ENCODE results near the gene EPHA4.
A peak's percentile ranks its signal among the peaks of the same experiment; 100 is the strongest.

The EPHA4 gene

DNA sequence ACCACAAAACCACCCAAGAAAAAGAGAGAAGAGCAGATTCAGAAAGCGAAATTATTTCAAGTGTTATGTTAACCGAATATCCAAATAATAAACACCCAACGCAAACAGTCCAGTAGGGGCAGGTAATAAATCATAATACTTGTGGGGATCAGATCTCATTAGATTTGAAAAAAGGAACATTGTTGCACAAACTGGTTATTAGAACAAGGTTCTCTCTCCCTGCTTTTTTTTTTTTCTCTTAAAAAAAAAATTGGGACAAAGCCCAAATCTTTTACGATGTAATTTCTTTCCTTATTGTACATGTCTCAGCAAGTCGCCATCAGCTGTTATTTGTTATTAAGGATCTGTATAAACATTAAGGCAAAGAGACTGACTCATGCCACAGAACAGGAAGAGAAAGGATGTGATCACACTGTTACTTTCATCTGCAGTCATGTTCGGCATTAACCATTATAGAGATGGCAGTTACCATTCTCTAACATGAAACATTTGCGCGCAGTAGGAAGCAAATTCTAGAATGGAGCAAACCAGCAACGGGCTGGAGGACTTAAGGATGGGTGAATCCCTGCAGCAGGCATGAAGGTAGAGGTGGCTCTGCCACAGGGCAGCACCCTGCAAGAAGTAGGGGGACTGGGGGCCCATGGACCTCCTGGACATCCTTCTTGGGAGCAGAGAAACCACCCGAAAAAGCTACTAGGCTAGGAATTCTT lies 42.0 kb downstream of the EPHA4 start:
- ChIA-PET CTCF (interaction anchor here (0.7 to 0.9 kb wide), 2 partner anchors 9 to 101 kb away, joined by 4 read pairs; no protein-coding TSS in a partner anchor), POLR2A (no interaction called here)
- peaks cover 0 to 3% (median 0%) of the 10 kb centered on the region in 4 experiments for H3K4me1 ChIP-seq (ENCODE audit: control extremely low read depth in 1 of 4, control insufficient read depth in 4 of 4, insufficient read depth in 4 of 4, low read length in 3 of 4)
- DNase-seq, result peak in 1 of 3 donors; percentile 25
- no peak overlapping the region for H3K4me3 ChIP-seq (ENCODE audit: control insufficient read depth in 1 of 7, extremely low read depth in 1 of 7, insufficient read depth in 4 of 7, low read depth in 2 of 7, low read length in 6 of 7)
- no peak overlapping the region for H3K27ac ChIP-seq (ENCODE audit: insufficient read depth in 1 of 2, low read depth in 1 of 2, low read length in 2 of 2, poor library complexity in 1 of 2, severe bottlenecking in 2 of 2)
- H3K36me3 ChIP-seq (ENCODE audit: control insufficient read depth in 4 of 4, insufficient read depth in 4 of 4, low read length in 3 of 4), result no peaks in the 10 kb centered on the region
- no peaks in the 10 kb centered on the region for H3K27me3 ChIP-seq (replicated peaks in 2 of 5; ENCODE audit: control insufficient read depth in 4 of 5, insufficient read depth in 5 of 5, low read length in 4 of 5)
- WGBS (ENCODE audit: insufficient coverage), result 100% methylated on average over 3 of the region's 10 CpGs
- no peaks in the 10 kb centered on the region for H3K9me3 ChIP-seq (ENCODE audit: control extremely low read depth in 1 of 5, control insufficient read depth in 4 of 5, insufficient read depth in 2 of 5, low read depth in 1 of 5, low read length in 4 of 5)

DNA sequence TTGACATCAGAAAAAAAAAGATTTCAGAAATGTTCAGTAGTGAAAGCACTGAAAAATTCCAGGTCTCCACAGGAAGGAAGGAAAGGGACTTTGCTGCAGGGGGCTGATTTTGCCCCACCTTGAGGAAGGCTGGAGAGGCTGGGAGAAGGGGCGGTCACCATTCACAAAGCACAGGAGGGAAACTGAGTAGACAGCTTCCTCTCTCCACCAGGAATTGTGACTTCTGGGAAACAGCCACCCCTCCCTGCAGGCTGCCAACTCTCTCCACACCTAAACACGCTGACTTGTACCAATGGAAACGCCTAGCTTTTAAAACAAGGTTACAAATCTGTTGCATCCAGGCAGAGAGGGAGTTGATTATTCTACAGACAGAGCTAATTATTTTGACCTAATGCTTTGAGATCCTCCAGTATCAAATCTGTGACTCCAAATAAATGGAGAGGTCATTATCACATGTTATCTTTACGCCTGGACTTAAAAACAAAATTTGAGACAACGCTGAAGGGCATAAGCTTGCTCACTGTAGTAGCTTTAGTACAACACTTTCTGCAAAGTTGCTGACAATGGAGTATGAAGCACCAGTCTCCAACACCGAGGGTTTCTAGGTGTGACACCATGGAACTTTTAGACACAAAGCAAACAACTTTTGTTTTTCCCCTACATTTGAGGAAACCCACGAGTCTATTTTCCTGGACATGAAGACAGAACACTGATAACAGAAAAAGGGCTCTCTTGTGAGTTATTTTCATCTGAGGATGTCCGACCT lies 42.7 kb downstream of the EPHA4 start:
- CTCF ChIA-PET, result no interaction called here

DNA sequence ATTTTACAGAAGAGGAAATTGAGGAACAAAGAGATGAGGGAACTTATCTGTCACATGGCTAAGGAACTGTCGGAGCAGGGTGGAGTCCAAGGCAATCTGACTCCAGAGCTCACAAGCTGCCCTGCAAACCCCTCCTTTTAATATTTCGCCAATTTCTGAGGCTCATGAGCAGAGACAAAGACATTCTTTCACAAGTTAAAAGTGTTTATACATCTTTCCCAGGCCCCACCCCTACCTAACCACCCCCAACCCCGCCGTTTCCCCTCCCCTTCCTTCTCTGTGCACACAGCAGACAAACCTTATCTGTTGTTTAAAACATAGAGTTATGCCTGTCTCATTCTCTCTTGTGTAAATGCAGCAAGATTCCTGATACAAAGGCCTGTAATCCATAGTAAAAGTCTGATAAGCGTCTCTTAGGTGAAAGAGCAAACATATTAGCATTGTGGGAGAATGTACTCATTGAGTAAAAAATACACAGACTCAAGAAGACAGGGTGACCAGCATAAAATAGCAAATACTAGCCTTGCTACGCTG lies 44.3 kb downstream of the EPHA4 start:
- Histone ChIP-seq H3K4me3 (ENCODE audit: control insufficient read depth in 1 of 7, extremely low read depth in 1 of 7, insufficient read depth in 4 of 7, low read depth in 2 of 7, low read length in 6 of 7) (no peak overlapping the region), H3K27ac (ENCODE audit: insufficient read depth in 1 of 2, low read depth in 1 of 2, low read length in 2 of 2, poor library complexity in 1 of 2, severe bottlenecking in 2 of 2) (no peak overlapping the region), H3K27me3 (replicated peaks in 2 of 5; ENCODE audit: control insufficient read depth in 4 of 5, insufficient read depth in 5 of 5, low read length in 4 of 5) (no peaks in the 10 kb centered on the region), H3K4me1 (ENCODE audit: control extremely low read depth in 1 of 4, control insufficient read depth in 4 of 4, insufficient read depth in 4 of 4, low read length in 3 of 4) (peaks cover 0 to 3% (median 0%) of the 10 kb centered on the region in 4 experiments), H3K36me3 (ENCODE audit: control insufficient read depth in 4 of 4, insufficient read depth in 4 of 4, low read length in 3 of 4) (no peaks in the 10 kb centered on the region), H3K9me3 (ENCODE audit: control extremely low read depth in 1 of 5, control insufficient read depth in 4 of 5, insufficient read depth in 2 of 5, low read depth in 1 of 5, low read length in 4 of 5) (no peaks in the 10 kb centered on the region)
- ChIA-PET POLR2A (no interaction called here), CTCF (interaction anchor here (0.6 kb wide), 1 partner anchor 28 kb away, joined by 4 read pairs; no protein-coding TSS in a partner anchor)
- DNase-seq, result peak in 1 of 3 donors; percentile 6
- WGBS (ENCODE audit: insufficient coverage), result 100% methylated on average over 2 of the region's 6 CpGs

More for the DNA sequence above, 42.7 kb downstream of the EPHA4 start:
- 95% methylated on average over 4 of the region's 8 CpGs for WGBS (ENCODE audit: insufficient coverage)
- no peaks in the 10 kb centered on the region for H3K36me3 ChIP-seq (ENCODE audit: control insufficient read depth in 4 of 4, insufficient read depth in 4 of 4, low read length in 3 of 4)
- no peaks in the 10 kb centered on the region for H3K9me3 ChIP-seq (ENCODE audit: control extremely low read depth in 1 of 5, control insufficient read depth in 4 of 5, insufficient read depth in 2 of 5, low read depth in 1 of 5, low read length in 4 of 5)
- no peak overlapping the region for H3K4me3 ChIP-seq (ENCODE audit: control insufficient read depth in 1 of 7, extremely low read depth in 1 of 7, insufficient read depth in 4 of 7, low read depth in 2 of 7, low read length in 6 of 7)
- POLR2A ChIA-PET, result no interaction called here
- H3K27me3 ChIP-seq (replicated peaks in 2 of 5; ENCODE audit: control insufficient read depth in 4 of 5, insufficient read depth in 5 of 5, low read length in 4 of 5), result no peaks in the 10 kb centered on the region
- H3K27ac ChIP-seq (ENCODE audit: insufficient read depth in 1 of 2, low read depth in 1 of 2, low read length in 2 of 2, poor library complexity in 1 of 2, severe bottlenecking in 2 of 2), result no peak overlapping the region
- peaks cover 0 to 3% (median 0%) of the 10 kb centered on the region in 4 experiments for H3K4me1 ChIP-seq (ENCODE audit: control extremely low read depth in 1 of 4, control insufficient read depth in 4 of 4, insufficient read depth in 4 of 4, low read length in 3 of 4)
- DNase-seq, result no peak

DNA sequence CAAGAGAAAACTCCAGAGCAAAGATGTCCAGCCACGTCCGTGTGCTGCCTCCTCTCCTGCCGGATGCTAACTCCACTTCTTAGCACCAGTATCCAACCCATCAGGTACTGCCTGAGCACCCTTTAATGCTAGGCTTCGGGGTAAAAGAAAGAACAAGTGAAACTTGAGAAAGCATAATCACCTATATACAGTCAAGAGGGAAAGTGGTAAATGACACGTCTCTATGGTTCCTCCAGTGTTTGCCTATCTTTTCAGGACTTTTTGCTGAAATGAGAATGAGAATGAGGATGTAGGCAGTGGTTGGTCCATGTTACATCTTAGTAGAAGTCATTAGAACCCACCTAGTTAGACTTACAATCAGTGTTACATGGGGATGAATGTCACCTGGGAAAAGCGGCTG lies 47.9 kb downstream of the EPHA4 start:
- ChIA-PET POLR2A (no interaction called here), CTCF (no interaction called here)
- Histone ChIP-seq H3K27me3 (replicated peaks in 2 of 5; ENCODE audit: control insufficient read depth in 4 of 5, insufficient read depth in 5 of 5, low read length in 4 of 5) (no peaks in the 10 kb centered on the region), H3K27ac (ENCODE audit: insufficient read depth in 1 of 2, low read depth in 1 of 2, low read length in 2 of 2, poor library complexity in 1 of 2, severe bottlenecking in 2 of 2) (no peak overlapping the region), H3K9me3 (ENCODE audit: control extremely low read depth in 1 of 5, control insufficient read depth in 4 of 5, insufficient read depth in 2 of 5, low read depth in 1 of 5, low read length in 4 of 5) (no peaks in the 10 kb centered on the region), H3K4me3 (ENCODE audit: control insufficient read depth in 1 of 7, extremely low read depth in 1 of 7, insufficient read depth in 4 of 7, low read depth in 2 of 7, low read length in 6 of 7) (no peak overlapping the region), H3K36me3 (ENCODE audit: control insufficient read depth in 4 of 4, insufficient read depth in 4 of 4, low read length in 3 of 4) (no peaks in the 10 kb centered on the region), H3K4me1 (ENCODE audit: control extremely low read depth in 1 of 4, control insufficient read depth in 4 of 4, insufficient read depth in 4 of 4, low read length in 3 of 4) (peaks cover 10 to 25% (median 17%) of the 10 kb centered on the region in 4 experiments)
- 100% methylated on average over 2 of the region's 6 CpGs for WGBS (ENCODE audit: insufficient coverage)
- no peak for DNase-seq

DNA sequence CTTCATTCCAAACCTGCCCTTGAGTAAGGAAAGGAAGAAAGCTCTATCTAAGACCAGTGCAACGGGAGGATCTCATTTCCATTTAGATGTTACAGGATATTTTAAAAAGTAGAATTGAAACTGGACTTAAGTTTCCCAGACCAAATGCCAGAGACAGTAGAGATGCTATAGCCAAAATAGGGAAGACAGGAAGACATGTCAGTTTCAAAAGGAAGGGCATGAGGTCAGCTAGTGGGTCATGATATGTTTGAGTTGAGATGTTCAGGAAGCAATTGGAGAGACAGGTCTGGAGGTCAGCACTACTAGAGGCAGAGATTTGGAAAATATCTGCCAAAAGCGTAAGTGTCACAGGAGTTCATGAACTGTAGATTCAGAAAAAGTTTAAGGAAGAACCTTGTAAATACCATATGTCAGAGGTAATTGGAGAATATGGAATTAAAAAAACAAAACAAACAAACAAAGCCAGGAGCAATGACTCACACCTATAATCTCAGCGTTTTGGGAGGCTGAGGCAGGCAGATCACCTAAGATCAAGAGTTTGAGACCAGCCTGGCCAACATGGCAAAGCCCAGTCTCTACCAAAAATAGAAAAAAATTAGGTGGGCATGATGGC lies 50.8 kb downstream of the EPHA4 start:
- H3K36me3 ChIP-seq (ENCODE audit: control insufficient read depth in 4 of 4, insufficient read depth in 4 of 4, low read length in 3 of 4), result no peaks in the 10 kb centered on the region
- no peaks in the 10 kb centered on the region for H3K27me3 ChIP-seq (replicated peaks in 2 of 5; ENCODE audit: control insufficient read depth in 4 of 5, insufficient read depth in 5 of 5, low read length in 4 of 5)
- H3K4me1 ChIP-seq (ENCODE audit: control extremely low read depth in 1 of 4, control insufficient read depth in 4 of 4, insufficient read depth in 4 of 4, low read length in 3 of 4), result peaks cover 32 to 50% (median 38%) of the 10 kb centered on the region in 4 experiments
- H3K9me3 ChIP-seq (ENCODE audit: control extremely low read depth in 1 of 5, control insufficient read depth in 4 of 5, insufficient read depth in 2 of 5, low read depth in 1 of 5, low read length in 4 of 5), result no peaks in the 10 kb centered on the region
- no peak overlapping the region for H3K4me3 ChIP-seq (ENCODE audit: control insufficient read depth in 1 of 7, extremely low read depth in 1 of 7, insufficient read depth in 4 of 7, low read depth in 2 of 7, low read length in 6 of 7)
- POLR2A ChIA-PET, result no interaction called here
- DNase-seq, result no peak
- WGBS (ENCODE audit: insufficient coverage), result 100% methylated on average over 1 of the region's 3 CpGs
- CTCF ChIA-PET, result interaction anchor here (1.4 to 1.6 kb wide), 3 partner anchors 9 to 830 kb away, joined by 3 to 4 read pairs (median 3); no protein-coding TSS in a partner anchor
- H3K27ac ChIP-seq (ENCODE audit: insufficient read depth in 1 of 2, low read depth in 1 of 2, low read length in 2 of 2, poor library complexity in 1 of 2, severe bottlenecking in 2 of 2), result no peak overlapping the region

DNA sequence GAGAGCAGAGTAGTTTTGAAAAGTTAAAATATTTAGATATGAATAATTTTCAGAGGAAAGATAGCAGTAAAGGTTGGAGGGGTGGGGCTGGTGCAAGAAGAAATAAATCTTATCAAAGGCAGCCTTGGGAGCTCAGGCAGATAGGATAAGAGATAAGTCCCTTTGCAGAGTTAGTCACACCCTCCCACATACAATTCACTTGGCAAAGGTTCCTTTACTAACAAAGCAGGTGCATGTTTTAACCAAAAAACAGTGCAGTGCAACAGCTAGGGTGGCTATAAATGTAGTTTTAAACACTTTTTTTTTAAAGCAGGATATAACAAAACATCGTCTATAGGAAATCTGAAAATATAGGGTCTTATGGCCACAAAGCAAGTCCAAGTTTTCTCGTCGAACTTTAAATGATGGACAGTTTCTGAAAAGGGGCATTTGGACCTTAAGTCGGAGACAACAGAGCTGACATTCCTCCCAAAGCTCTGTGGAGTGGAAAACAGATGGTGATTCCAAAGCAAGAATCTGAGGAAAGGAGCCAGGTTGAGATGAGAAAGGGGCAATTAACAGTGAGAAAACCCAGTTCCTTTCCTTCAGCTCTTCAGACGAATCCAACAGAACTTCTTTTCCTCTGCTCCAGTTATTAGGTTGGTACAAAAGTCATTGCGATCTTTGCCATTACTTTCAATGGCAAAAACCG lies 53.0 kb downstream of the EPHA4 start:
- ChIA-PET POLR2A (no interaction called here), CTCF (interaction anchor here (0.9 to 1.2 kb wide), 2 partner anchors 16 to 102 kb away, joined by 3 read pairs; no protein-coding TSS in a partner anchor)
- WGBS (ENCODE audit: insufficient coverage), result 97% methylated on average over 5 of the region's 7 CpGs
- peaks cover 32 to 50% (median 38%) of the 10 kb centered on the region in 4 experiments for H3K4me1 ChIP-seq (ENCODE audit: control extremely low read depth in 1 of 4, control insufficient read depth in 4 of 4, insufficient read depth in 4 of 4, low read length in 3 of 4)
- no peaks in the 10 kb centered on the region for H3K36me3 ChIP-seq (ENCODE audit: control insufficient read depth in 4 of 4, insufficient read depth in 4 of 4, low read length in 3 of 4)
- peak overlapping the region in 1 of 7 experiments; percentile 28 for H3K4me3 ChIP-seq (ENCODE audit: control insufficient read depth in 1 of 7, extremely low read depth in 1 of 7, insufficient read depth in 4 of 7, low read depth in 2 of 7, low read length in 6 of 7)
- H3K27me3 ChIP-seq (replicated peaks in 2 of 5; ENCODE audit: control insufficient read depth in 4 of 5, insufficient read depth in 5 of 5, low read length in 4 of 5), result no peaks in the 10 kb centered on the region
- no peaks in the 10 kb centered on the region for H3K9me3 ChIP-seq (ENCODE audit: control extremely low read depth in 1 of 5, control insufficient read depth in 4 of 5, insufficient read depth in 2 of 5, low read depth in 1 of 5, low read length in 4 of 5)
- H3K27ac ChIP-seq (ENCODE audit: insufficient read depth in 1 of 2, low read depth in 1 of 2, low read length in 2 of 2, poor library complexity in 1 of 2, severe bottlenecking in 2 of 2), result no peak overlapping the region
- DNase-seq, result no peak

All from common myeloid progenitor, CD34-positive (primary cell).